Natural killer cell (primary cell): ENCODE results near the gene SPTB. TPM values are rescaled to one million over a fixed set of nuclear protein-coding genes. Genes with fewer than 3 reads are reported as not detected.

Experiments used
- ATAC-seq, 3 donors: fragments of 150-1000 bp in 2 of 3; fragments of 200-7000 bp in 1 of 3; cut with Tn5 transposase; 1 replicate in 1 of 3; 2 replicates in 2 of 3; pipeline ENCODE4 v1.10.0; 2021; ENCODE audit warnings: mild to moderate bottlenecking in 2 of 3, moderate library complexity in 2 of 3
- DNase-seq, 2 donors: peaks; one replicate each; pipeline versions ENCODE4 v3.0.0 to v3.0.0-alpha.2; 2013 to 2021; ENCODE audit warnings: mixed read lengths in 1 of 2
- H3K27ac ChIP-seq: one replicate; pipeline ENCODE4 v1.5.1; 2013; ENCODE audit warnings: mild to moderate bottlenecking, low read length
- H3K27me3 ChIP-seq: one replicate; pipeline ENCODE4 v1.6.1; 2013; ENCODE audit warnings: low read length; ENCODE audit not compliant: control insufficient read depth, insufficient read depth
- H3K36me3 ChIP-seq: one replicate; pipeline ENCODE4 v1.6.1; 2013; ENCODE audit warnings: low read length; ENCODE audit not compliant: control insufficient read depth, insufficient read depth
- H3K4me1 ChIP-seq: one replicate; pipeline ENCODE4 v1.6.1; 2013; ENCODE audit warnings: low read length; ENCODE audit not compliant: control insufficient read depth, insufficient read depth
- H3K4me3 ChIP-seq: one replicate; pipeline ENCODE4 v1.5.1; 2013; ENCODE audit warnings: low read length
- H3K9me3 ChIP-seq: one replicate; pipeline ENCODE4 v1.6.1; 2013; ENCODE audit warnings: low read length; ENCODE audit not compliant: control insufficient read depth, insufficient read depth
- H3K27ac Mint-ChIP-seq, 2 donors: one replicate each; pipeline ENCODE4 v1.8.0; 2022; ENCODE audit warnings: mild to moderate bottlenecking in 2 of 2, mixed read lengths in 2 of 2, moderate library complexity in 1 of 2
- H3K27me3 Mint-ChIP-seq, 2 donors: one replicate each; pipeline ENCODE4 v1.8.0; 2022; ENCODE audit warnings: low read depth in 2 of 2, mixed read lengths in 2 of 2
- H3K36me3 Mint-ChIP-seq: one replicate; pipeline ENCODE4 v1.8.0; 2022; ENCODE audit warnings: mixed read lengths
- H3K4me1 Mint-ChIP-seq, 2 donors: one replicate each; pipeline ENCODE4 v1.8.0; 2022; ENCODE audit warnings: mixed read lengths in 2 of 2
- H3K4me3 Mint-ChIP-seq: one replicate; pipeline ENCODE4 v1.8.0; 2022; ENCODE audit warnings: mild to moderate bottlenecking, moderate library complexity, mixed read lengths
- H3K9me3 Mint-ChIP-seq, 2 donors: one replicate each; pipeline ENCODE4 v1.8.0; 2022; ENCODE audit warnings: mixed read lengths in 2 of 2
- CTCF ChIP-seq: fragments of 200-600 bp; IDR thresholded peaks from one replicate; pipeline ENCODE4 v1.8.0; 2022; ENCODE audit warnings: antibody characterized with exemption
- WGBS: methylation state at CpG from one replicate; pipeline ENCODE4 v1.1.7; 2013; ENCODE audit warnings: missing lambda C conversion rate; ENCODE audit not compliant: insufficient coverage; 5-methylcytosine and 5-hydroxymethylcytosine counted together
- intact Hi-C: fragments of 100-400 bp; cut with micrococcal nuclease; formaldehyde crosslinking; loops from one replicate; pipeline ENCODE4 v1.14.2; 2022
- total RNA-seq, 4 donors: library from RNA; stranded (reverse); fragments of 120-200 nt in 1 of 4; gene quantifications; one replicate each; pipeline versions ENCODE4 v1.2.3 to v1.2.4, GENCODE V29; 2013 to 2022

The SPTB gene
- total RNA-seq, 3 donors from 2014 or later (not counting 1 experiment from before 2014, with no cell fraction given) = 0.07 to 0.59 (median 0.13) TPM

DNA sequence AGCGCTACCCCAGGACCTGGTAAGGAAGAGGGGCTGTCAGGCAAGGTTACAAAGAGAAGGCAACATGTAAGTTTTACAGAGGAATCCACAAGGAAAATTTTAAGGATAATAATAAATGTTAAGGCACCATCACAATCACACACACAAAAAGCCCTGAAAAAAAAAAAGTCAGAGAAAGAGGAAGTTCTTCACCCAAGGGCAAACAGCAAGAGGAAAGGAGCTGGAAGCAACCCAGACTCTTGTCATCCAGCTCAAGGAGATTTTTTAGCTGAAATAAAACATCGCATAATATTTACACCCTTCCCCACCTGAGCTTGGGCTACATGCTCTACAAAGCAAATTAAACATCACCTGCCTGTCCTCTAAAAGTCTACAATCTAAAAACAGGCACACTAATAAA, 9.5 kb downstream of the SPTB start:
- Mint-ChIP-seq H3K4me3 (no peak overlapping the region), H3K9me3 (no peaks in the 10 kb centered on the region), H3K36me3 (no peaks in the 10 kb centered on the region), H3K4me1 (no peaks in the 10 kb centered on the region), H3K27ac (no peak overlapping the region), H3K27me3 (peaks cover 45 to 59% of the 10 kb centered on the region in 2 donors)
- H3K4me1 ChIP-seq = no peaks in the 10 kb centered on the region
- ATAC-seq (no peak), DNase-seq (no peak)
- H3K4me3 ChIP-seq = no peak overlapping the region
- WGBS = 25% methylated on average over 2 of the region's 2 CpGs
- no peaks in the 10 kb centered on the region for H3K36me3 ChIP-seq
- no peaks in the 10 kb centered on the region for H3K9me3 ChIP-seq
- peaks cover 3% of the 10 kb centered on the region for H3K27me3 ChIP-seq
- H3K27ac ChIP-seq = no peak overlapping the region
- intact Hi-C loops = no loop called here
- TF ChIP-seq CTCF = no peak

- ATAC-seq (no peak), DNase-seq (no peak)
- Mint-ChIP-seq H3K27ac (no peak overlapping the region), H3K4me1 (no peaks in the 10 kb centered on the region), H3K4me3 (no peak overlapping the region), H3K27me3 (peaks cover 39 to 54% of the 10 kb centered on the region in 2 donors), H3K36me3 (no peaks in the 10 kb centered on the region), H3K9me3 (no peaks in the 10 kb centered on the region)
- no peak for TF ChIP-seq CTCF
- no peaks in the 10 kb centered on the region for H3K36me3 ChIP-seq
- no peaks in the 10 kb centered on the region for H3K4me1 ChIP-seq
- no CpG with 5 or more reads among the region's 1 CpG for WGBS
- H3K4me3 ChIP-seq = no peak overlapping the region
- intact Hi-C loops = no loop called here
- no peaks in the 10 kb centered on the region for H3K27me3 ChIP-seq
- no peaks in the 10 kb centered on the region for H3K9me3 ChIP-seq
- H3K27ac ChIP-seq = no peak overlapping the region
Observed at GRCh38 chr14:64868841-64869240, 10.9 kb downstream of the SPTB start.

GRCh38 chr14:64868379-64868778, 11.3 kb downstream of the SPTB start:
- TF ChIP-seq CTCF = no peak
- intact Hi-C loops = no loop called here
- DNase-seq (no peak), ATAC-seq (no peak)
- Mint-ChIP-seq H3K4me3 (no peak overlapping the region), H3K9me3 (no peaks in the 10 kb centered on the region), H3K4me1 (no peaks in the 10 kb centered on the region), H3K27me3 (peaks cover 38 to 54% of the 10 kb centered on the region in 2 donors), H3K27ac (no peak overlapping the region), H3K36me3 (no peaks in the 10 kb centered on the region)
- WGBS = 43% methylated on average over 1 of the region's 2 CpGs
- no peak overlapping the region for H3K27ac ChIP-seq
- no peaks in the 10 kb centered on the region for H3K27me3 ChIP-seq
- no peaks in the 10 kb centered on the region for H3K36me3 ChIP-seq
- no peak overlapping the region for H3K4me3 ChIP-seq
- H3K4me1 ChIP-seq = no peaks in the 10 kb centered on the region
- H3K9me3 ChIP-seq = no peaks in the 10 kb centered on the region

- no peak for DNase-seq
- ATAC-seq = no peak
- TF ChIP-seq CTCF = no peak
- H3K36me3 Mint-ChIP-seq = no peaks in the 10 kb centered on the region
- H3K27me3 Mint-ChIP-seq = peaks cover 29 to 46% of the 10 kb centered on the region in 2 donors
- H3K4me3 Mint-ChIP-seq = no peak overlapping the region
- Histone ChIP-seq H3K36me3 (no peaks in the 10 kb centered on the region), H3K4me1 (no peaks in the 10 kb centered on the region), H3K9me3 (no peaks in the 10 kb centered on the region), H3K27me3 (no peaks in the 10 kb centered on the region), H3K27ac (no peak overlapping the region), H3K4me3 (no peak overlapping the region)
- 93% methylated on average over 3 of the region's 3 CpGs for WGBS
- H3K9me3 Mint-ChIP-seq = no peaks in the 10 kb centered on the region
- intact Hi-C loops = no loop called here
- no peak overlapping the region for H3K27ac Mint-ChIP-seq
- H3K4me1 Mint-ChIP-seq = no peaks in the 10 kb centered on the region
Observed at GRCh38 chr14:64867182-64867581, 12.5 kb downstream of the SPTB start.
